ENCODE data around the gene PIWIL4.

DNA sequence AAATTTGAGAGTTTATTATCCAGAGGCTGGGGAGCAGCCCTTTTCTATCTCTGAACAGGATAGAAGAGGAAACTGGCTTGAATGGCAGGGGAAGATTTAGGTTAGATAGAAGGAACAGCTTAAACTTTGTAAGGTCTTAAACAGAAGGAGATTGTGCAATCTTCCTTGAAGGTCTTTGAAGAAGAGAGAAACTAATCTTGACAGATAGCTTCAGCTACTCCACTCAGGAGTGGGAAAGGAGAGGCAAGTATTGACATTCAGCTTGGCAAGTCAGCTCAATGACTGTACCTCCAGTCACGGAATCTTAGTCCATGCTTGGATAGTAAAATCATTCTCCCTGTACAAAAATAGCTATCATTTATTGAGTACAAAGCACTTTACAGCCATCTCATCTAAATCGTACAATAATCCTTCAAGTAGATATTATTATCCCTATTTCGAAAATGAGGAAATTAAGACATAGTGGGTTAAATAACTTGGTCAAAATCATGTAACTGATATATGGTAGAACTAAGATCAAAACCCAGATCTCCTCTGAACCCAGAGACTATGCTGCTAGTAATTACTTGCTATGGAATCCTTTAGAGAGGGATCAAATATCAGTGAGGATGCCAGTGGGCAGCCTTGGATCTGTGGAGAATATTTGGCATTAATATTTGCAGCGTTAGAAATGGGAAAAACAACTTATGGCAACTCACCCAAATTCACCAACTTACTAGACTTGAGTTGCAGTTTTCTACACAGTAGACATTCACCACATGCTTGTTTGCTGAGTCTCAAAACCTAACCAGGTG is 40.3 kb upstream of the PIWIL4 start:
- TF ChIP-seq, protein P1, sequence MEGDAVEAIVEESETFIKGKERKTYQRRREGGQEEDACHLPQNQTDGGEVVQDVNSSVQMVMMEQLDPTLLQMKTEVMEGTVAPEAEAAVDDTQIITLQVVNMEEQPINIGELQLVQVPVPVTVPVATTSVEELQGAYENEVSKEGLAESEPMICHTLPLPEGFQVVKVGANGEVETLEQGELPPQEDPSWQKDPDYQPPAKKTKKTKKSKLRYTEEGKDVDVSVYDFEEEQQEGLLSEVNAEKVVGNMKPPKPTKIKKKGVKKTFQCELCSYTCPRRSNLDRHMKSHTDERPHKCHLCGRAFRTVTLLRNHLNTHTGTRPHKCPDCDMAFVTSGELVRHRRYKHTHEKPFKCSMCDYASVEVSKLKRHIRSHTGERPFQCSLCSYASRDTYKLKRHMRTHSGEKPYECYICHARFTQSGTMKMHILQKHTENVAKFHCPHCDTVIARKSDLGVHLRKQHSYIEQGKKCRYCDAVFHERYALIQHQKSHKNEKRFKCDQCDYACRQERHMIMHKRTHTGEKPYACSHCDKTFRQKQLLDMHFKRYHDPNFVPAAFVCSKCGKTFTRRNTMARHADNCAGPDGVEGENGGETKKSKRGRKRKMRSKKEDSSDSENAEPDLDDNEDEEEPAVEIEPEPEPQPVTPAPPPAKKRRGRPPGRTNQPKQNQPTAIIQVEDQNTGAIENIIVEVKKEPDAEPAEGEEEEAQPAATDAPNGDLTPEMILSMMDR (IDR thresholded peaks at IDR 0.05), result no peak
- TF ChIP-seq ZFX (IDR thresholded peaks at IDR 0.05; ENCODE audit: borderline replicate concordance), result no peak
